ACHN (cell line): Measurements from ENCODE around the gene UBE2G1.
A peak's percentile ranks its signal among the peaks of the same experiment; 100 is the strongest.

ENCODE experiments used
- DNase-seq: peaks from one replicate; pipeline ENCODE4 v3.0.0-alpha.2; 2015
- in situ Hi-C: cut with HindIII; loops from 2 replicates; pipeline ENCODE4 v1.10.0; 2017; ENCODE audit warnings: low sequenced_read_pairs, low pct_ligation_motif_present, low pct_unique_long_range_greater_than_20kb

The UBE2G1 gene

GRCh38 chr17:4235372-4236279, 130.8 kb downstream of the UBE2G1 start:
- in situ Hi-C loops = no loop called here
- DNase-seq = no peak

- in situ Hi-C loops = no loop called here
- no peak for DNase-seq
These were observed 132.1 kb downstream of the UBE2G1 start for GRCh38 chr17:4234401-4234800.

DNA sequence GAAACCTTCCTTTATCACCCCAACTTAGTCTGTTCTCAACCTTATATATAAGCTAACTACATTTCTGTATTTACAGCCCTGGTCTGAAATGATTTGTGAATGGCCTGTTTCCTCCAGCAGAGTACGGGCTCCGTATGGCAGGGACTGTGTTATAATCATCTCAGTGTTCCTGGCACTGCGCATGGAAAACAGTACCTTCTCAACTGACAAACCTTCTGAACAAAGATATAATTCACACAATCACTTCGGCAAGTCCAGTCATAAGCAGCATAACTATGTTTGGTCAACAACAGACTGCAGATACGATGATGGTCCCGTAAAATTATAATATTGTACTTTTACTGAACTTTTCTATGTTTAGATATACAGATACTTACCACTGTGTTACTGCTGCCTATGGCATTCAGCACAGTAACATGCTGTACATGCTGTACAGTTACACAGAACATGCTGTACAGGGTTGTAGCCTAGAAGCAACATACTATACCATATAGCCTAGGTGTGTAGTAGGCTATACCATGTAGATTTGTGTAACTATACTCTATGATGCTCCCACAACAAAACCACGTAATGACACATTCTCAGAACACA, 132.7 kb downstream of the UBE2G1 start:
- in situ Hi-C loops = no loop called here
- DNase-seq = no peak

DNA sequence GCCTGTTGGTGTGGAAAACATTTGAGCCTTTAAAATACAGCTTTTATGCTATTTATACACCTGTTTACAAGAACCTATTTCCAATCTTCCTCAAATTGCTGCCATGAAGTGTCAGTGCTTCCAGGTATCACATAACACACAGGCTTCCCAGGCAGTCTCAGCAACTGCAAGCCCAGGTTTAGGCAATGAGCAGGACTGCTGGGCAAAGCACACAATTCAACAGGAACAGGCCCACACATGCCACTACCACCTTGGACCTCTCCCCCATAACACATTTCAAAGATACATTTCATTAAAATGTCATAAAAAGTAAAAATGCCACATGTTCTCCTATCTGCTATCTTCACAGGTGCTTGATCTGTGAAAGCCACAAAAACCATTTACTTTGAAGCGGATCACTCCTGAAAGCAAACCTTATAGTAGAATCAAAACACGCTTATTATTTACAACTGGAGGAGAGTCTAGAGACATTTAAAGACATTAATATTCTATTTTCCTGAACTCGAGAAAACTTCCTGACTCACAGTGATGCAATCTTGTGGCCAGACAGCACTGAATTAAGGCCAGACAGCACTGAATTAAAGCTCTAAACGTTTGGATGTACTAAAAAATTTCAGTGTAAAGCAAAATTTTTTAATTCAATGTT, 134.2 kb downstream of the UBE2G1 start:
- peak; percentile 16 for DNase-seq
- in situ Hi-C loops = no loop called here

DNA sequence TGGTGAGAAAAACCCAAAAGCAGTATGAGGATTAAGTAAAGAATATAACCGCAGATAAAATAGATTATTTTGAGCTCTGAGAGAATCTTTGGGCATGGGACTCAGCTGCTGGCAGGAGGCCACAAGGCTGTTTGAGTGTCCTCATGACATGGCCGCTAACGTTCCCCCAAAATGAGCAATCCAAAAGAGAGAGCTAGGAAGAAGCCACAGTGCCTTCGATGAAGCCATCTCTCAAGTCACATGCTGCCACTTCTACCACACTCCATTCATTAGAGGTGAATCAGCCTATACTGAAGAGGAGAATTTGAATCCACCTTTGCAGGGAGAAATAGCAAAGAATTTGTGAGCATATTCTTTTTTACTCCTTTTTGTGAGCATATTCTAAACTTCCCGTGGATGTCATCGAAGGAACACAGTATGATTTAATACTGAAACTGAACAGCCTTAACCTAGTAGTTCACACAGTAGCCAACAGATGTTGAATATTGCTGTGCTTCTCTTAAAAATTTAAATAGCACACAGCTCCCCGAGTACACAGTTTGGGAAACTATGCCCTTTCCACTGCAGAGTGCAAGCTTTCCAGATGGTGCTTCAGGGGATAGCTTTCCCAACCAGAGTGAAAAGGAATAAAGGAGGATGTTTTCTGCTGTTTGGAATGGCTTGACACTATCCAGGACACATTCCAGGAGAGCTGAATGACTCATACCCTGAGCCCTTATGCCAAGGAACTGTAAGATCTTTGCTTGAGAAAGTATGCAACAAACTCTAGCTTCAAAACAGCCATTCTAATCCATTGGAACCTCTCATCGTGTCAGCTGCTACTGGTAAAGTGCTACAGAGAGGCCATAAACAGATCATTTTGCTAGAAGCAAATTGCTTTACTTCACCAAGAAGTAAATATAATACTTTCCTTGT, 136.6 kb downstream of the UBE2G1 start:
- in situ Hi-C loops = no loop called here
- peak; percentile 94 for DNase-seq

DNA sequence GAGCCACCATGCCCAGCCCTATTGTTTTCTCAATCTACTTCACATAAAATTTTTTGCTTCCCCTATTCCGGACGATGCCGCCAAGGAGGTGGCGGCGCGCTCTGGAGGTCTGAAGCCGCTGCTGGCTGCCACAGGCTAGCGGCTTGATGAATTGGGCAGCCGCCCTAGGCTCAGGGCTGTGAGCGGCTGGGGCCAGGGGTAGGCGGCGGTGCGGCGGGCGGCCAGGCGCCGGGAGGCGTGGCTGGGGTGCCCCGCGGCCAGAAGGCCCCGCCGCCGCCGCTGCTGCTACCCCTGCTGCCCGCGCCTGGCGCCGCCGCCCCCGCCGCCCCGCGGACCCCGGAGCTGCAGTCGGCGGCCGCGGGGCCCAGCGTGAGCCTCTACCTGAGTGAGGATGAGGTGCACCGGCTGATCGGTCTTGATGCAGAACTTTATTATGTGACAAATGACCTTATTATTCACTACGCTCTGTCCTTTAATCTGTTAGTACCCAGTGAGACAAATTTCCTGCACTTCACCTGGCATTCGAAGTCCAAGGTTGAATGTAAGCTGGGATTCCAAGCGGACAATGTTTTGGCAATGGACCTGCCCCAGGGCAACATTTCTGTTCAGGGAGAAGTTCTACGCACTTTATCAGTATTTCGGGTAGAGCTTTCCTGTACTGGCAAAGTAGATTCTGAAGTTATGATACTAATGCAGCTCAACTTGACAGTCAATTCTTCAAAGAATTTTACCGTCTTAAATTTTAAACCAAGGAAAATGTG, 144.4 kb downstream of the UBE2G1 start:
- no peak for DNase-seq
- in situ Hi-C loops = loop anchor here (25.0 kb wide), 1 partner anchor 190 kb away; no protein-coding TSS in a partner anchor

DNA sequence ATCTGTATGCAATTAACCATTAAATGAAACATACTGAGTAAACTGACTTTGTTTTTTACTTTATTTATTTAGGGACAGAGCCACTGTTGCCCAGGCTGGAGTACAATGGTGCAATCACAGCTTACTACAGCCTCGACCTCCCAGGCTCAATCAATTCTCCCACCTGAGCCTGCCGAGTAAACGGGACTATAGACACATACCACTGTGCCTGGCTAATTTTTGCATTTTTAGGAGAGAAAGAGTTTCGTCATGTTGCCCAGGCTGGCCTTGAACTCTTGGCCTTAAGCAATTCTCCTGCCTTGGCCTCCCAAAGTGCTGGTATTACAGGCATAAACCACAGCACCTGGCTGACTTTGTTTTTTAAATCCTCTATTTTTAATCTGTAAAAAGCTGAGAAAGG, 145.3 kb downstream of the UBE2G1 start:
- no peak for DNase-seq
- in situ Hi-C loops = loop anchor here (25.0 kb wide), 1 partner anchor 191 kb away; no protein-coding TSS in a partner anchor

DNA sequence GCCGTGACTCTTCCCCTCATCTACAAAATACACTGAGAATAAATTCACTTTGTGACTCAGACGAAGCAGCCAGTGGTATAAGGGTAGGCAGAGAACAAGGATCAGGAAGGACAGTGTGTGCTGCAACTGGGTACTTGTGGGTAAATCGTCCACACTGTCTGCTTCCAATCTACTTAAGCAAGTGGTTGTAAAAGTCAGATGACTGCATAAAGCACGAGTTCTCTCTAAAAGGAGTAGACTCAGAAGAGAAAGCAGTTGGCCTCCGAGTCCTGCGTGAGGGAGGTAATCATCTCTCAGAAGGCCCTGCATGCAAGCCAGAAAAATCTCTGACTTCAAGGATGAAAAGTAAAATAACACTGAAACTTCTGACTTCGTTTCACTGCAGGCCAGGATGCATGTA, 145.8 kb downstream of the UBE2G1 start:
- in situ Hi-C loops = loop anchor here (25.0 kb wide), 1 partner anchor 192 kb away; no protein-coding TSS in a partner anchor
- no peak for DNase-seq
